ENCODE measurements around the gene PDIA6. TPM values are rescaled to one million over a fixed set of nuclear protein-coding genes. Genes with fewer than 3 reads are reported as not detected.

PDIA6 gene
- total RNA-seq, 1 experiment from 2014 or later: 314 TPM

GRCh38 chr2:10786240-10786982 lies 26.2 kb downstream of the PDIA6 start:
- Histone ChIP-seq H3K9me3 (ENCODE audit: low read depth, low read length, poor library complexity, severe bottlenecking) (no peaks in the 10 kb centered on the region), H3K27me3 (replicated peaks; ENCODE audit: insufficient read depth, low read depth, low read length, poor library complexity) (no peaks in the 10 kb centered on the region), H3K27ac (ENCODE audit: low read depth, low read length, poor library complexity, severe bottlenecking) (no peak overlapping the region), H3K4me1 (ENCODE audit: insufficient read depth, low read length, poor library complexity, severe bottlenecking) (no peaks in the 10 kb centered on the region), H3K4me3 (ENCODE audit: low read depth, low read length, poor library complexity, severe bottlenecking) (no peak overlapping the region), H3K36me3 (ENCODE audit: insufficient read depth, low read length, poor library complexity, severe bottlenecking) (peaks cover 98% of the 10 kb centered on the region)
- DNase-seq (ENCODE audit: low spot score): no peak
- POLR2A ChIA-PET (ENCODE audit: low non-redundant PET): no interaction called here
- CTCF ChIA-PET: no interaction called here
- intact Hi-C loops (cut with micrococcal nuclease; ENCODE audit: unreplicated experiment): no loop called here
- BruUV-seq (replicated peaks): no TSS peak
- TF ChIP-seq CTCF (conservative IDR thresholded peaks at IDR 0.05; ENCODE audit: low read depth, low read length) (no peak), EZH2 (IDR thresholded peaks at IDR 0.05; ENCODE audit: borderline replicate concordance, low read depth, low read length, poor library complexity, severe bottlenecking) (no peak)

- no peaks in the 10 kb centered on the region for H3K27me3 ChIP-seq (replicated peaks; ENCODE audit: insufficient read depth, low read depth, low read length, poor library complexity)
- no peak for TF ChIP-seq EZH2 (IDR thresholded peaks at IDR 0.05; ENCODE audit: borderline replicate concordance, low read depth, low read length, poor library complexity, severe bottlenecking)
- no peak for TF ChIP-seq CTCF (conservative IDR thresholded peaks at IDR 0.05; ENCODE audit: low read depth, low read length)
- intact Hi-C loops (cut with micrococcal nuclease; ENCODE audit: unreplicated experiment): no loop called here
- POLR2A ChIA-PET (ENCODE audit: low non-redundant PET): interaction anchor here (0.6 kb wide), 1 partner anchor 10 kb away, joined by 3 read pairs; no protein-coding TSS in a partner anchor
- CTCF ChIA-PET: no interaction called here
- H3K4me1 ChIP-seq (ENCODE audit: insufficient read depth, low read length, poor library complexity, severe bottlenecking): no peaks in the 10 kb centered on the region
- H3K9me3 ChIP-seq (ENCODE audit: low read depth, low read length, poor library complexity, severe bottlenecking): no peaks in the 10 kb centered on the region
- BruUV-seq (replicated peaks): no TSS peak
- no peak overlapping the region for H3K4me3 ChIP-seq (ENCODE audit: low read depth, low read length, poor library complexity, severe bottlenecking)
- no peak overlapping the region for H3K27ac ChIP-seq (ENCODE audit: low read depth, low read length, poor library complexity, severe bottlenecking)
- peaks cover 98% of the 10 kb centered on the region for H3K36me3 ChIP-seq (ENCODE audit: insufficient read depth, low read length, poor library complexity, severe bottlenecking)
- DNase-seq (ENCODE audit: low spot score): no peak
Measured at GRCh38 chr2:10785260-10785659, 27.3 kb downstream of the PDIA6 start.

- no peaks in the 10 kb centered on the region for H3K4me1 ChIP-seq (ENCODE audit: insufficient read depth, low read length, poor library complexity, severe bottlenecking)
- BruUV-seq (replicated peaks): no TSS peak
- no peak for DNase-seq (ENCODE audit: low spot score)
- H3K4me3 ChIP-seq (ENCODE audit: low read depth, low read length, poor library complexity, severe bottlenecking): no peak overlapping the region
- intact Hi-C loops (cut with micrococcal nuclease; ENCODE audit: unreplicated experiment): no loop called here
- peaks cover 98% of the 10 kb centered on the region for H3K36me3 ChIP-seq (ENCODE audit: insufficient read depth, low read length, poor library complexity, severe bottlenecking)
- H3K27ac ChIP-seq (ENCODE audit: low read depth, low read length, poor library complexity, severe bottlenecking): no peak overlapping the region
- ChIA-PET POLR2A (ENCODE audit: low non-redundant PET) (no interaction called here), CTCF (no interaction called here)
- no peaks in the 10 kb centered on the region for H3K9me3 ChIP-seq (ENCODE audit: low read depth, low read length, poor library complexity, severe bottlenecking)
- TF ChIP-seq EZH2 (IDR thresholded peaks at IDR 0.05; ENCODE audit: borderline replicate concordance, low read depth, low read length, poor library complexity, severe bottlenecking) (no peak), CTCF (conservative IDR thresholded peaks at IDR 0.05; ENCODE audit: low read depth, low read length) (no peak)
- no peaks in the 10 kb centered on the region for H3K27me3 ChIP-seq (replicated peaks; ENCODE audit: insufficient read depth, low read depth, low read length, poor library complexity)
Measured at GRCh38 chr2:10784719-10785118, 27.9 kb downstream of the PDIA6 start.

Measured in A673 (cell line).